Measurements from ENCODE around the gene SPAG9.

The SPAG9 gene

DNA sequence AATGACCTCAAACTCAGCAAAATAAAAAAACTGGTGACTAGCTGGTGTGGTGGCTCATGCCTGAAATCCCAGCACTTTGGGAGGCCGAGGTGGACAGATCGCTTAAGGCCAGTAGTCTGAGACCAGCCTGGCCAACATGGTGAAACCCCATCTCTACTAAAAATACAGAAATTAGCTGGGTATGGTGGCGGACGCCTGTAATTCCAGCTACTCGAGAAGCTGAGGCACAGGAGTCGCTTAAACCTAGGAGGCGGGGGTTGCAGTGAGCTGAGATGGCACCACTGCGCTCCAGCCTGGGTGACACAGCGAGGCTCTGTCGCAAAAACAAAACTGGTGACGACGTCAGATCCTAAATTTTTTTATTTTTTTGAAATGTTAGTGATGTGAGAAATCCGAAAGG, 172.0 kb downstream of the SPAG9 start:
- no peak overlapping the region for H3K4me3 ChIP-seq (ENCODE audit: control insufficient read depth, low read depth, low read length)
- no peak for DNase-seq (ENCODE audit: low read depth)
- TF ChIP-seq, protein P1, sequence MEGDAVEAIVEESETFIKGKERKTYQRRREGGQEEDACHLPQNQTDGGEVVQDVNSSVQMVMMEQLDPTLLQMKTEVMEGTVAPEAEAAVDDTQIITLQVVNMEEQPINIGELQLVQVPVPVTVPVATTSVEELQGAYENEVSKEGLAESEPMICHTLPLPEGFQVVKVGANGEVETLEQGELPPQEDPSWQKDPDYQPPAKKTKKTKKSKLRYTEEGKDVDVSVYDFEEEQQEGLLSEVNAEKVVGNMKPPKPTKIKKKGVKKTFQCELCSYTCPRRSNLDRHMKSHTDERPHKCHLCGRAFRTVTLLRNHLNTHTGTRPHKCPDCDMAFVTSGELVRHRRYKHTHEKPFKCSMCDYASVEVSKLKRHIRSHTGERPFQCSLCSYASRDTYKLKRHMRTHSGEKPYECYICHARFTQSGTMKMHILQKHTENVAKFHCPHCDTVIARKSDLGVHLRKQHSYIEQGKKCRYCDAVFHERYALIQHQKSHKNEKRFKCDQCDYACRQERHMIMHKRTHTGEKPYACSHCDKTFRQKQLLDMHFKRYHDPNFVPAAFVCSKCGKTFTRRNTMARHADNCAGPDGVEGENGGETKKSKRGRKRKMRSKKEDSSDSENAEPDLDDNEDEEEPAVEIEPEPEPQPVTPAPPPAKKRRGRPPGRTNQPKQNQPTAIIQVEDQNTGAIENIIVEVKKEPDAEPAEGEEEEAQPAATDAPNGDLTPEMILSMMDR (conservative IDR thresholded peaks at IDR 0.05; ENCODE audit: control insufficient read depth, insufficient read depth, low read depth, low read length): no peak

DNA sequence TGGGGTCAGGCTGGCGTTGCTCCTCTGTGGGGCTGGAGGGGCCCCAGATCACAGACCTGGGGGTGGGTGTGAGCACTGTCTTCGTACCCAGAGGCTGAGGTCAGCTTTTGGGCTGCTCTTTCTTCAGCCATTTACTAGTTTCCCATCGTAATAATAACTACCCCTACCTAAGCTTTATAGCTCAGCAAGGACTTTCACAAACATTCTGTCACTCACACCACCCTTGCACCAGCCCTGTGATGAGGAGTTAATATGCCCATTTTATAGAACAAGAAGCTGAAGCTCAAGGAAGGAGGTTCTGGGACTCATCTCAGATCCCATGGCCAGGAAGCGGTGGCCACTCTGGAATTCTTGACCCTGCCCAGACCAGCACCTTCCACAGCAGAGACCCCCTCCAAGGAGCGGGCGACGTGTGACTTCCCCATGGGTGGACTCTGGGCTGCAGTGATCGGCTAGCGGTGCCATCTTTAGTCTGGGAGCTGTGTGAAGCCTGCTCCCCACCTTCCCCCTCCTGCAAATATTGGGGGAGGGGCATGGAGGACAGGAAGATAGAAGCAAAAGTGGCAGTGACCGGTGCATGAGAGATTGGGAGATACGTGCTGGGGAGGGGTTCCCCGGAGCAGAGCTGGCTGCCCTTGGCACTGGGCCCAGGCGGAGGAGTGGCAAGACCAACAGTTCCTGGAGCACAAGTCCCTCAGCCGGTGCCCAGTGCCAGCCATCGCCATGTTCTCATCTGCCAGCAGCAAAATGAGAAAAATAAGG, 172.7 kb downstream of the SPAG9 start:
- no peak overlapping the region for H3K4me3 ChIP-seq (ENCODE audit: control insufficient read depth, low read depth, low read length)
- TF ChIP-seq, protein P1 (conservative IDR thresholded peaks at IDR 0.05; ENCODE audit: control insufficient read depth, insufficient read depth, low read depth, low read length): no peak
- DNase-seq (ENCODE audit: low read depth): no peak

DNA sequence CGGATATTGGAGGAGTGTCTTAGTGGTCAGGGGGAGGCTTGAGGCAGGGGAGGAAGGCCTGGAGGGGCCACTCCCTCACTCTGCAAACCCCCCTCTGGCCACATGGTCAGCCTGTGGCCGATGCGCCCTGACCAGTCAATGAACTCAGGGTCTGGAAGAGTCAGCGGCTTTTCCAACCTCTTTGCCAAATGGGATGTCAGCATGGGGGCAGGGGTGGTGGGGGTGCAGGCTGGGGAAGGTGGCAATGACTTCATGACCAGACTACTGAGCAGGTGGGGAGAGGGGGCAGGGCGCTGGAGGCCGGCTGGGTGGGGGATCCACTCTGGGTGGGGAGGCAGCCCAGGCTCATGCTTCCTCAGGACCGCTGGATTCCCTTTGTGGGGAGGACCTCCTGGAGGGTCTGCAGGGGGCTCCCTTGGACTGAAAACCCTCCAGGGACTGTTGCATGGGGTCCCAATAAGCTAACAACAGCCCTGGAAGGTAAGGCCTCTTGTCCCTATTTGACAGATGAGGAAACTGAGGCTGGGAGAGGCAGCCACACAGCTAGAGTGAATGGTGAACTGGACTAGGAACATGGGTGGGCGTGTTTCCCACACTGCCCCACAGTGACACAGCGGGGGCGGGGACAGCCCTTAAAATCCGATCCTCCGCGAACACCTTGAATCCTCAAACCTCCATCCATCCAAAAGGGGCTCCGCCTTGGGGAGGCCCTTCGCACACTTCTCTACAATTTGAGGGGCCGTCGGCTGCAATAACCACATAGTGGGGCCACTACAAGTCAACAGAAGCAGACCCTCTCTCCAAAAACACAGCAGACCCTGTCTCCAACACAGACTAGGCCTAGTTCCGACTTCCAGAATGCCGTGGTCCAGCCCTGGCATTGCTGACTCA, 173.5 kb downstream of the SPAG9 start:
- TF ChIP-seq, protein P1 (conservative IDR thresholded peaks at IDR 0.05; ENCODE audit: control insufficient read depth, insufficient read depth, low read depth, low read length): no peak
- no peak overlapping the region for H3K4me3 ChIP-seq (ENCODE audit: control insufficient read depth, low read depth, low read length)
- DNase-seq (ENCODE audit: low read depth): no peak

DNA sequence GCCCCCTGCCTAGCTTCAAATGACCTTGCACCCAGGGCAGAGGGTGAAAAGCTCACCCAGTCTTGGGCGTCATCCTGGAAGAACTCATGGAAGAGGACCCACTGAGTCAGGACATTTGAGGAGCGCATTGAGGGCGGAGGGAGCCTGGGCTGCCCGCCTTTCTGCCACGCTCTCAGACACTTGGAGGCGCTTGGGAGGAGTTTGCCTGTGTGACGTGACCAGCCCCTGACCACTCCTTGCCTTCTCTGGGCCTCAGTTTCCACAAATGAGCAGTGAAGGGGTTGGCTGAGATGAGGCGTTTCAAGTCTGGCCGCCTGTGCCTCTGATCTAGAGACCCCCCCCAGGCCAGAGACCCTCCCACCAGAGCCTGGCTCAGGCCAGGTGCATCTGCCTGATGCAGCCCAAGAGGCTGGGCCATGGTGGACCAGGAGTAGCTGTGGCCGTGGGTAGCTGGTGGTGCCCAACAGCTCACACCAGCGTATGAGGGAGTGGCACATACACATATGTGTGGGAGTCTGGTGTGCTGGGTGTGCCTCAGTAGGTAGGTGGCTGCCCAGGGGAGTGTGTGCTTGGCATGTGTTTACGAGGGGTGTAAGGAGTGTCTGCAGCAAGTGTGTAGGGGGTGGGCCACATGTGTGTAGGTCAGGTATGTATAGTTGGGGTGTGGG, 174.3 kb downstream of the SPAG9 start:
- DNase-seq (ENCODE audit: low read depth): no peak
- no peak overlapping the region for H3K4me3 ChIP-seq (ENCODE audit: control insufficient read depth, low read depth, low read length)
- TF ChIP-seq, protein P1 (conservative IDR thresholded peaks at IDR 0.05; ENCODE audit: control insufficient read depth, insufficient read depth, low read depth, low read length): no peak

DNA sequence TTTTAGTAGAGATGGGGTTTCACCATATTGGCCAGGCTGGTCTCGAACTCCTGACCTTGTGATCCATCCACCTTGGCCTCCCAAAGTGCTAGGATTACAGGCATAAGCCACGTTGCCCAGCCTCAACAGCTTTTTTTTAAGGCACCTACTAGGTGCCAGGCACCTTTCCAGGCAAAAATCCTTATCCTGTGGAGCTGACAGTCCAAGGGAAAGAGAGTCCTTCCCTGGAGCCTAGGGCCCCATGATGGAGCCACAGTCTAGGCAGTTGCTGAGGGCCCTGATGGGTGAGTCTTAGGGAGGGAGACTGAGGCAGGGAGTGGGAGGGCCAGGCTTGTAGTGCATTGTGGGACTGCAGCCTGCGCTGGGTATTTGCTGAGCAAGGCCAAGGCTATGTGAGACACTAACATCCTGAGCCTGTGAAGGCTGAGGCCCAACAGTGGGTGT, 174.9 kb downstream of the SPAG9 start:
- TF ChIP-seq, protein P1 (conservative IDR thresholded peaks at IDR 0.05; ENCODE audit: control insufficient read depth, insufficient read depth, low read depth, low read length): no peak
- no peak for DNase-seq (ENCODE audit: low read depth)
- H3K4me3 ChIP-seq (ENCODE audit: control insufficient read depth, low read depth, low read length): no peak overlapping the region

DNA sequence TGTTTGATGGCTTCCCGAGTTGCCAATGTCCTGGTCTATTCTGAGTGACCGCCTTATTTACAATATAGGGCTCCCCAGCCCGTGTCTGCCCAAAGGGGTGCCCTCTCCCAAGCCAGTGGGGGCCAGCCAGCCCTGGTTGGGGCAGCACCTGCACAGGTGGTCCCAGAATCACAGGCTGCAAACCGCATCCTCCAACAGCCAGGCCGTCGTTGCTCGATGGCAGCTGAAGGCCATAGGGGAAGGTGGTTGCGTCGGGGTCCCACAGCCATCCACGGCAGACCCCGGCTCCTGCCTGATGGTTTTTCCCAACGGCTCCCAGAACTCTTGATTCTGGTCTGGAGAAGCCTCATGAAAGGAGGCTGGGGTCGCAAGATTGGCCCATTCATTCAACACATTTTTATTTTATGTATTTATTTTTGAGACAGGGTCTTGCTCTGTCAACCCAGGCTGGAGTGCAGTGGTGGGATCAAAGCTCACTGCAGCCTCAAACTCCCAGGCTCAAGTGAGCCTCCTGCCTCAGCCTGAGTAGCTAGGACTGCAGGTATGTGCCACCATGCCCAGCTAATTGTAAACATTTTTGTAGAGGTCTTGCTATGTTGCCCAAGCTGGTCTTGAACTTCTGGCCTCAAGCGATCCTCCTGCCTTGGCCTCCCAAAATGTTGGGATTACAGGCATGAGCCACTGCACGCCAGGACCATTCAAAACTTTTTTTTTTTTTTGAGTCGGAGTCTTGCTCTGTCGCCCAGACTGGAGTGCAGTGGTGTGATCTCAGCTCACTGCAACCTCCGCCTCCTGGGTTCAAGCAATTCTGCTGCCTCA, 175.6 kb downstream of the SPAG9 start:
- TF ChIP-seq, protein P1 (conservative IDR thresholded peaks at IDR 0.05; ENCODE audit: control insufficient read depth, insufficient read depth, low read depth, low read length): no peak
- no peak overlapping the region for H3K4me3 ChIP-seq (ENCODE audit: control insufficient read depth, low read depth, low read length)
- DNase-seq (ENCODE audit: low read depth): no peak
